Central memory CD8-positive, alpha-beta T cell (primary cell): ENCODE measurements around the gene MFNG.

Source experiments
- ATAC-seq: fragments of 150-1000 bp; cut with Tn5 transposase; replicated peaks from 2 replicates; pipeline ENCODE4 v1.10.0; 2022; ENCODE audit warnings: mild to moderate bottlenecking, moderate FRiP score, moderate number of reproducible peaks; ENCODE audit not compliant: poor library complexity, severe bottlenecking; ENCODE audit errors: extremely low read depth
- DNase-seq, 2 donors: peaks; one replicate each; pipeline ENCODE4 v3.0.0; 2021; ENCODE audit warnings: low spot score in 2 of 2
- H3K27ac Mint-ChIP-seq: one replicate; pipeline ENCODE4 v1.8.0; 2022; ENCODE audit warnings: low read depth, mild to moderate bottlenecking, moderate library complexity, mixed read lengths
- H3K27me3 Mint-ChIP-seq: one replicate; pipeline ENCODE4 v1.8.0; 2022; ENCODE audit warnings: mixed read lengths
- H3K36me3 Mint-ChIP-seq: one replicate; pipeline ENCODE4 v1.8.0; 2022; ENCODE audit warnings: mild to moderate bottlenecking, moderate library complexity, mixed read lengths; ENCODE audit not compliant: insufficient read depth
- H3K4me1 Mint-ChIP-seq: one replicate; pipeline ENCODE4 v1.8.0; 2022; ENCODE audit warnings: mixed read lengths
- H3K4me3 Mint-ChIP-seq: one replicate; pipeline ENCODE4 v1.8.0; 2022; ENCODE audit warnings: mild to moderate bottlenecking, moderate library complexity, mixed read lengths
- H3K9me3 Mint-ChIP-seq: one replicate; pipeline ENCODE4 v1.8.0; 2022; ENCODE audit warnings: mixed read lengths

Gene MFNG

GRCh38 chr22:37520776-37521191 is 34.6 kb upstream of the MFNG start:
- DNase-seq (no peak), ATAC-seq (no peak)
- Mint-ChIP-seq H3K4me3 (no peak overlapping the region), H3K27ac (no peak overlapping the region), H3K36me3 (no peaks in the 10 kb centered on the region), H3K4me1 (peaks cover 6% of the 10 kb centered on the region), H3K27me3 (peaks cover 47% of the 10 kb centered on the region), H3K9me3 (no peaks in the 10 kb centered on the region)

- ATAC-seq (peak; percentile 43), DNase-seq (no peak)
- H3K36me3 Mint-ChIP-seq = no peaks in the 10 kb centered on the region
- no peaks in the 10 kb centered on the region for H3K9me3 Mint-ChIP-seq
- no peak within 1 kb of the TSS for H3K27ac Mint-ChIP-seq
- H3K4me1 Mint-ChIP-seq = peaks cover 6% of the 10 kb centered on the region
- peaks cover 47% of the 10 kb centered on the region for H3K27me3 Mint-ChIP-seq
- H3K4me3 Mint-ChIP-seq = peak within 1 kb of the TSS; percentile 71
These were observed 33.3 kb upstream of the MFNG start, which contains the start of gene CARD10 for GRCh38 chr22:37519268-37520195. Gene CARD10 (minus strand): TSS chr22:37519415. CDS start chr22:37519200, 215 bp downstream.

- DNase-seq (no peak), ATAC-seq (no peak)
- H3K4me1 Mint-ChIP-seq = peaks cover 6% of the 10 kb centered on the region
- H3K4me3 Mint-ChIP-seq = peak overlapping the region; percentile 71
- peaks cover 39% of the 10 kb centered on the region for H3K27me3 Mint-ChIP-seq
- no peak overlapping the region for H3K27ac Mint-ChIP-seq
- no peaks in the 10 kb centered on the region for H3K9me3 Mint-ChIP-seq
- no peaks in the 10 kb centered on the region for H3K36me3 Mint-ChIP-seq
These were observed 32.5 kb upstream of the MFNG start for GRCh38 chr22:37518509-37519267.

GRCh38 chr22:37517826-37518450 is 31.8 kb upstream of the MFNG start:
- Mint-ChIP-seq H3K27me3 (peaks cover 32% of the 10 kb centered on the region), H3K9me3 (no peaks in the 10 kb centered on the region), H3K4me1 (peaks cover 6% of the 10 kb centered on the region), H3K4me3 (peak overlapping the region; percentile 71), H3K36me3 (no peaks in the 10 kb centered on the region), H3K27ac (no peak overlapping the region)
- DNase-seq (no peak), ATAC-seq (no peak)

- H3K4me1 Mint-ChIP-seq = peaks cover 6% of the 10 kb centered on the region
- H3K4me3 Mint-ChIP-seq = no peak overlapping the region
- ATAC-seq = no peak
- H3K27me3 Mint-ChIP-seq = peaks cover 17% of the 10 kb centered on the region
- no peaks in the 10 kb centered on the region for H3K36me3 Mint-ChIP-seq
- H3K9me3 Mint-ChIP-seq = no peaks in the 10 kb centered on the region
- no peak for DNase-seq
- H3K27ac Mint-ChIP-seq = no peak overlapping the region
These were observed 30.3 kb upstream of the MFNG start for GRCh38 chr22:37516456-37516855.

GRCh38 chr22:37515901-37516300 is 29.7 kb upstream of the MFNG start:
- Mint-ChIP-seq H3K9me3 (no peaks in the 10 kb centered on the region), H3K36me3 (no peaks in the 10 kb centered on the region), H3K4me1 (peaks cover 6% of the 10 kb centered on the region), H3K4me3 (no peak overlapping the region), H3K27ac (no peak overlapping the region), H3K27me3 (peaks cover 12% of the 10 kb centered on the region)
- ATAC-seq = no peak
- no peak for DNase-seq

- no peak overlapping the region for H3K27ac Mint-ChIP-seq
- no peaks in the 10 kb centered on the region for H3K36me3 Mint-ChIP-seq
- peaks cover 6% of the 10 kb centered on the region for H3K4me1 Mint-ChIP-seq
- ATAC-seq (no peak), DNase-seq (no peak)
- peaks cover 8% of the 10 kb centered on the region for H3K27me3 Mint-ChIP-seq
- no peak overlapping the region for H3K4me3 Mint-ChIP-seq
- H3K9me3 Mint-ChIP-seq = no peaks in the 10 kb centered on the region
These were observed 28.4 kb upstream of the MFNG start for GRCh38 chr22:37514526-37515051.

- no peak overlapping the region for H3K4me3 Mint-ChIP-seq
- no peaks in the 10 kb centered on the region for H3K9me3 Mint-ChIP-seq
- ATAC-seq = no peak
- no peaks in the 10 kb centered on the region for H3K36me3 Mint-ChIP-seq
- no peak for DNase-seq
- H3K4me1 Mint-ChIP-seq = no peaks in the 10 kb centered on the region
- H3K27me3 Mint-ChIP-seq = no peaks in the 10 kb centered on the region
- H3K27ac Mint-ChIP-seq = no peak overlapping the region
These were observed 25.4 kb upstream of the MFNG start for GRCh38 chr22:37511395-37512104.

- H3K27me3 Mint-ChIP-seq = no peaks in the 10 kb centered on the region
- ATAC-seq = no peak
- H3K9me3 Mint-ChIP-seq = no peaks in the 10 kb centered on the region
- no peak overlapping the region for H3K27ac Mint-ChIP-seq
- DNase-seq = no peak
- no peak overlapping the region for H3K4me3 Mint-ChIP-seq
- peaks cover 2% of the 10 kb centered on the region for H3K36me3 Mint-ChIP-seq
- no peaks in the 10 kb centered on the region for H3K4me1 Mint-ChIP-seq
These were observed 23.9 kb upstream of the MFNG start for GRCh38 chr22:37510091-37510490.

- no peaks in the 10 kb centered on the region for H3K27me3 Mint-ChIP-seq
- ATAC-seq (no peak), DNase-seq (no peak)
- no peak overlapping the region for H3K27ac Mint-ChIP-seq
- no peak overlapping the region for H3K4me3 Mint-ChIP-seq
- no peaks in the 10 kb centered on the region for H3K4me1 Mint-ChIP-seq
- no peaks in the 10 kb centered on the region for H3K9me3 Mint-ChIP-seq
- peaks cover 2% of the 10 kb centered on the region for H3K36me3 Mint-ChIP-seq
These were observed 23.1 kb upstream of the MFNG start for GRCh38 chr22:37509059-37509860.

GRCh38 chr22:37508431-37508992 is 22.3 kb upstream of the MFNG start:
- no peak for DNase-seq
- Mint-ChIP-seq H3K27me3 (no peaks in the 10 kb centered on the region), H3K4me1 (no peaks in the 10 kb centered on the region), H3K4me3 (no peak overlapping the region), H3K9me3 (no peaks in the 10 kb centered on the region), H3K27ac (no peak overlapping the region), H3K36me3 (peaks cover 2% of the 10 kb centered on the region)
- ATAC-seq = no peak
